Liver (tissue), 9 donors: ENCODE results near the gene ABTB2. TPM values are rescaled to one million over a fixed set of nuclear protein-coding genes. Genes with fewer than 3 reads are reported as not detected.

Experiments used
- DNase-seq: peaks from one replicate; pipeline ENCODE4 v3.0.0-alpha.2; 2017; ENCODE audit warnings: low spot score
- H3K27ac ChIP-seq, 2 donors: one replicate each; pipeline ENCODE4 v1.7.0; 2013; ENCODE audit warnings: inconsistent platforms in 2 of 2, low read length in 2 of 2, control low read depth in 1 of 2, low read depth in 1 of 2, mild to moderate bottlenecking in 1 of 2
- H3K27me3 ChIP-seq, 4 donors: one replicate each; pipeline versions ENCODE4 v1.6.1 to v1.7.0; 2013; ENCODE audit warnings: low read length in 3 of 4, inconsistent platforms in 1 of 4, mild to moderate bottlenecking in 1 of 4, moderate library complexity in 1 of 4; ENCODE audit not compliant: control insufficient read depth in 4 of 4, insufficient read depth in 4 of 4
- H3K36me3 ChIP-seq, 4 donors: one replicate each; pipeline versions ENCODE4 v1.6.1 to v1.7.0; 2013; ENCODE audit warnings: low read length in 3 of 4, mild to moderate bottlenecking in 3 of 4, low read depth in 1 of 4, moderate library complexity in 1 of 4; ENCODE audit not compliant: control insufficient read depth in 4 of 4, insufficient read depth in 3 of 4
- H3K4me1 ChIP-seq, 4 donors: one replicate each; pipeline versions ENCODE4 v1.6.1 to v1.7.0; 2013; ENCODE audit warnings: low read length in 3 of 4, mild to moderate bottlenecking in 3 of 4, moderate library complexity in 1 of 4; ENCODE audit not compliant: control insufficient read depth in 4 of 4, insufficient read depth in 4 of 4
- H3K4me3 ChIP-seq, 3 donors: one replicate each; pipeline versions ENCODE4 v1.6.1 to v1.7.0; 2013; ENCODE audit warnings: low read length in 3 of 3, control low read depth in 1 of 3, low read depth in 1 of 3, mild to moderate bottlenecking in 1 of 3
- H3K9ac ChIP-seq, 2 donors: one replicate each; pipeline ENCODE4 v1.7.0; 2013; ENCODE audit warnings: low read length in 2 of 2, mild to moderate bottlenecking in 2 of 2, moderate library complexity in 2 of 2, control low read depth in 1 of 2, low read depth in 1 of 2
- H3K9me3 ChIP-seq, 4 donors: one replicate each; pipeline versions ENCODE4 v1.6.1 to v1.7.0; 2013; ENCODE audit warnings: low read length in 3 of 4; ENCODE audit not compliant: control insufficient read depth in 4 of 4
- EGR1 ChIP-seq, 2 donors: IDR thresholded peaks; 2 replicates each; pipeline ENCODE4 v1.6.1; 2016 to 2018; ENCODE audit warnings: antibody characterized with exemption in 2 of 2, low read depth in 2 of 2
- FOXA1 ChIP-seq: IDR thresholded peaks from 2 replicates; pipeline ENCODE4 v1.6.1; 2016; ENCODE audit warnings: antibody characterized with exemption
- FOXA2 ChIP-seq: IDR thresholded peaks from 2 replicates; pipeline ENCODE4 v1.6.1; 2016; ENCODE audit warnings: antibody characterized with exemption
- GABPA ChIP-seq, 2 donors: IDR thresholded peaks in 1 of 2; conservative IDR thresholded peaks in 1 of 2; 2 replicates each; pipeline ENCODE4 v1.6.1; 2016; ENCODE audit warnings: antibody characterized with exemption in 2 of 2, mild to moderate bottlenecking in 1 of 2, moderate library complexity in 1 of 2
- HNF4G ChIP-seq: IDR thresholded peaks from 2 replicates; pipeline ENCODE4 v1.6.1; 2016; ENCODE audit warnings: antibody characterized with exemption
- RAD21 ChIP-seq, 2 donors: IDR thresholded peaks; 2 replicates each; pipeline ENCODE4 v1.6.1; 2016; ENCODE audit warnings: antibody characterized with exemption in 2 of 2, mild to moderate bottlenecking in 2 of 2
- SP1 ChIP-seq: IDR thresholded peaks from 2 replicates; pipeline ENCODE4 v1.6.1; 2018; ENCODE audit warnings: antibody characterized with exemption, mild to moderate bottlenecking
- YY1 ChIP-seq: IDR thresholded peaks from 2 replicates; pipeline ENCODE4 v1.6.1; 2016; ENCODE audit warnings: antibody characterized with exemption, mild to moderate bottlenecking
- WGBS: extraction: QIAGEN DNeasy Blood & Tissue Kit; methylation state at CpG from one replicate; pipeline ENCODE4 v1.1.7; 2013; 5-methylcytosine and 5-hydroxymethylcytosine counted together
- polyA plus RNA-seq, 2 donors: library from polyadenylated mRNA; stranded (reverse) in 1 of 2; unstranded in 1 of 2; fragments of 200-250 nt in 1 of 2; fragments of >200 nt in 1 of 2; fragmentation: Nextera tagmentation in 1 of 2; extraction: Ambion mirVana in 1 of 2; gene quantifications; one replicate each; pipeline versions ENCODE4 v1.2.1 to v1.2.3, GENCODE V29; 2013 to 2015
- total RNA-seq, 2 donors: library from RNA; depleted of rRNA; stranded (reverse); fragments of >200 nt; gene quantifications; one replicate each; pipeline ENCODE4 v1.2.3, GENCODE V29; 2014
- TF ChIP-seq, protein P1 (sequence below): IDR thresholded peaks from 2 replicates; pipeline ENCODE4 v1.6.1; 2016; ENCODE audit warnings: antibody characterized with exemption, mild to moderate bottlenecking
- TF ChIP-seq, protein P2 (sequence below): IDR thresholded peaks from 2 replicates; pipeline ENCODE4 v1.6.1; 2016; ENCODE audit warnings: antibody characterized with exemption
- TF ChIP-seq, protein P3 (sequence below): IDR thresholded peaks from 2 replicates; pipeline ENCODE4 v1.6.1; 2016; ENCODE audit warnings: antibody characterized with exemption
- TF ChIP-seq, protein P4 (sequence below): fragments of 150-350 bp; IDR thresholded peaks from 2 replicates; pipeline ENCODE4 v1.5.1; 2017; ENCODE audit warnings: improper control_type of control experiment, low read depth, low read length; ENCODE audit not compliant: missing input control
- donor health status: healthy.
- donor health status: healthy.
- donor health status: healthy.
- donor health status: healthy.
- donor health status: healthy.

ABTB2 gene
- total and polyA plus RNA-seq, 4 donors = 2.4 to 8.9 (median 6.1) TPM

DNA sequence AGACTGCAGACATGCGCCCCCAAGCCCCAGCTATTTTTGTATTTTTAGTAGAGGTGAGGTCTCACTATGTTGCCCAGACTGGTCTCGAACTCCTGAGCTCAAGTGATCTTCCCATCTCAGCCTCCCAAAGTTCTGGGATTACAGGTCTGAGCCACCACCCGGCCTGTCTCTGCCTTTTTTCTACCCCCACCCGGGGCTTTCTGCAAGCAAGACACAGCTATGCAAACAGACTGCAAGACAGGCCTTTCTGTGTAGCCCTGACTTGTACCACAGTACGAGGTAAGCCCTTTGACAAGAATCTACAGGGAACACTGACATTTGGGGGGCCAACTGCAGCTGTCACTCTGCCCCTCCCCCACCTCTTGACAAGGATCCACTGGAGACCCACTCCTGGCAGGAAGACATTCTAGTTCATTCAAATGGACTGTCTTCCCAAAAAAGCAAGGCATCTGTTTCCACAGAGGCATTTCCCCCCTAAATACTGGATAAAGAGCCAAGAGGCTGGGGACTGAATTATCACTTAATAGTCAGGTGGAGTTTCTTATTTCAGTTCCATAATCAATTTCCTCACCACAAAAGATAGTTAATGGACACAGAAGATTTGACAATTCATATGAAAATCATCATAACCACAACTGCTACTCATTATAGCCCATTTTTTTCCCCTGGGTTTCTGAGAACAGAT, 118.2 kb downstream of the ABTB2 start:
- peaks cover 7 to 12% (median 9%) of the 10 kb centered on the region in 4 donors for H3K4me1 ChIP-seq
- 93% methylated on average over 5 of the region's 5 CpGs for WGBS
- no peaks in the 10 kb centered on the region for H3K36me3 ChIP-seq
- no peak overlapping the region for H3K27ac ChIP-seq
- no peak for DNase-seq
- no peak overlapping the region for H3K9ac ChIP-seq
- H3K4me3 ChIP-seq = no peak overlapping the region
- no peaks in the 10 kb centered on the region for H3K9me3 ChIP-seq
- H3K27me3 ChIP-seq = no peaks in the 10 kb centered on the region
- TF ChIP-seq GABPA (IDR thresholded peaks at IDR 0.05 in 1 of 2, conservative IDR thresholded peaks at IDR 0.05 in 1 of 2) (no peak), FOXA1 (no peak), HNF4G (no peak), FOXA2 (no peak), RAD21 (IDR thresholded peaks at IDR 0.05) (no peak), YY1 (no peak), EGR1 (IDR thresholded peaks at IDR 0.05; ENCODE audit: low read depth in 2 of 2) (no peak), SP1 (no peak)
- TF ChIP-seq, protein P1, sequence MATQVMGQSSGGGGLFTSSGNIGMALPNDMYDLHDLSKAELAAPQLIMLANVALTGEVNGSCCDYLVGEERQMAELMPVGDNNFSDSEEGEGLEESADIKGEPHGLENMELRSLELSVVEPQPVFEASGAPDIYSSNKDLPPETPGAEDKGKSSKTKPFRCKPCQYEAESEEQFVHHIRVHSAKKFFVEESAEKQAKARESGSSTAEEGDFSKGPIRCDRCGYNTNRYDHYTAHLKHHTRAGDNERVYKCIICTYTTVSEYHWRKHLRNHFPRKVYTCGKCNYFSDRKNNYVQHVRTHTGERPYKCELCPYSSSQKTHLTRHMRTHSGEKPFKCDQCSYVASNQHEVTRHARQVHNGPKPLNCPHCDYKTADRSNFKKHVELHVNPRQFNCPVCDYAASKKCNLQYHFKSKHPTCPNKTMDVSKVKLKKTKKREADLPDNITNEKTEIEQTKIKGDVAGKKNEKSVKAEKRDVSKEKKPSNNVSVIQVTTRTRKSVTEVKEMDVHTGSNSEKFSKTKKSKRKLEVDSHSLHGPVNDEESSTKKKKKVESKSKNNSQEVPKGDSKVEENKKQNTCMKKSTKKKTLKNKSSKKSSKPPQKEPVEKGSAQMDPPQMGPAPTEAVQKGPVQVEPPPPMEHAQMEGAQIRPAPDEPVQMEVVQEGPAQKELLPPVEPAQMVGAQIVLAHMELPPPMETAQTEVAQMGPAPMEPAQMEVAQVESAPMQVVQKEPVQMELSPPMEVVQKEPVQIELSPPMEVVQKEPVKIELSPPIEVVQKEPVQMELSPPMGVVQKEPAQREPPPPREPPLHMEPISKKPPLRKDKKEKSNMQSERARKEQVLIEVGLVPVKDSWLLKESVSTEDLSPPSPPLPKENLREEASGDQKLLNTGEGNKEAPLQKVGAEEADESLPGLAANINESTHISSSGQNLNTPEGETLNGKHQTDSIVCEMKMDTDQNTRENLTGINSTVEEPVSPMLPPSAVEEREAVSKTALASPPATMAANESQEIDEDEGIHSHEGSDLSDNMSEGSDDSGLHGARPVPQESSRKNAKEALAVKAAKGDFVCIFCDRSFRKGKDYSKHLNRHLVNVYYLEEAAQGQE = no peak
- TF ChIP-seq, protein P2, sequence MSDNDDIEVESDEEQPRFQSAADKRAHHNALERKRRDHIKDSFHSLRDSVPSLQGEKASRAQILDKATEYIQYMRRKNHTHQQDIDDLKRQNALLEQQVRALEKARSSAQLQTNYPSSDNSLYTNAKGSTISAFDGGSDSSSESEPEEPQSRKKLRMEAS = no peak

DNA sequence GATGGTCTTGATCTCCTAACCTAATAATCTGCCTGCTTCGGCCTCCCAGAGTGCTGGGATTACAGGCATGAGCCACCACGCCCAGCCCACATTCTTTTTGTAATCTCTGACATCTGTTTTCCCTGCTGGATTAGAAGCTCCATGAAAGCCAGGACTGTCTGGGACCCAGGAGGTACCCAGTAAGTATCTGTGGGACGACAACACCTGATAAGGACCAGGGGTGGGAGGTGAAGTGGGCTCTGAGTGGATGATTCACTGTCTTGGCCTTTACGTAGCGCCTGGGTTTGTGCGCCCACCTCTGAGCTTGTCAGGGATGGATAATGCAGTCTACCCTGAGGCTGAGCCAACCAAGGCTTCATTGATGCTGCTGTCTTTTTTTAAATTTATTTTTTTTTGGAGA, 118.8 kb downstream of the ABTB2 start:
- Histone ChIP-seq H3K4me3 (no peak overlapping the region), H3K4me1 (peaks cover 3 to 11% (median 5%) of the 10 kb centered on the region in 4 donors), H3K27ac (no peak overlapping the region), H3K36me3 (no peaks in the 10 kb centered on the region), H3K27me3 (no peaks in the 10 kb centered on the region), H3K9me3 (no peaks in the 10 kb centered on the region), H3K9ac (no peak overlapping the region)
- TF ChIP-seq YY1 (no peak), EGR1 (IDR thresholded peaks at IDR 0.05; ENCODE audit: low read depth in 2 of 2) (no peak), FOXA2 (no peak), FOXA1 (no peak), GABPA (IDR thresholded peaks at IDR 0.05 in 1 of 2, conservative IDR thresholded peaks at IDR 0.05 in 1 of 2) (no peak)
- TF ChIP-seq, protein P3, sequence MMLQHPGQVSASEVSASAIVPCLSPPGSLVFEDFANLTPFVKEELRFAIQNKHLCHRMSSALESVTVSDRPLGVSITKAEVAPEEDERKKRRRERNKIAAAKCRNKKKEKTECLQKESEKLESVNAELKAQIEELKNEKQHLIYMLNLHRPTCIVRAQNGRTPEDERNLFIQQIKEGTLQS = no peak
- TF ChIP-seq, protein P2 = no peak
- TF ChIP-seq, protein P4, sequence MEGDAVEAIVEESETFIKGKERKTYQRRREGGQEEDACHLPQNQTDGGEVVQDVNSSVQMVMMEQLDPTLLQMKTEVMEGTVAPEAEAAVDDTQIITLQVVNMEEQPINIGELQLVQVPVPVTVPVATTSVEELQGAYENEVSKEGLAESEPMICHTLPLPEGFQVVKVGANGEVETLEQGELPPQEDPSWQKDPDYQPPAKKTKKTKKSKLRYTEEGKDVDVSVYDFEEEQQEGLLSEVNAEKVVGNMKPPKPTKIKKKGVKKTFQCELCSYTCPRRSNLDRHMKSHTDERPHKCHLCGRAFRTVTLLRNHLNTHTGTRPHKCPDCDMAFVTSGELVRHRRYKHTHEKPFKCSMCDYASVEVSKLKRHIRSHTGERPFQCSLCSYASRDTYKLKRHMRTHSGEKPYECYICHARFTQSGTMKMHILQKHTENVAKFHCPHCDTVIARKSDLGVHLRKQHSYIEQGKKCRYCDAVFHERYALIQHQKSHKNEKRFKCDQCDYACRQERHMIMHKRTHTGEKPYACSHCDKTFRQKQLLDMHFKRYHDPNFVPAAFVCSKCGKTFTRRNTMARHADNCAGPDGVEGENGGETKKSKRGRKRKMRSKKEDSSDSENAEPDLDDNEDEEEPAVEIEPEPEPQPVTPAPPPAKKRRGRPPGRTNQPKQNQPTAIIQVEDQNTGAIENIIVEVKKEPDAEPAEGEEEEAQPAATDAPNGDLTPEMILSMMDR = no peak
- 89% methylated on average over 6 of the region's 6 CpGs for WGBS
- no peak for DNase-seq
